HG03439 (cell line): ENCODE measurements around the gene RAP1A.

Experiments
- ATAC-seq: cut with Tn5 transposase; IDR thresholded peaks from one replicate; pipeline ENCODE4 v1.9.1; 2021; ENCODE audit warnings: mild to moderate bottlenecking, moderate library complexity; ENCODE audit not compliant: unreplicated experiment

RAP1A gene

DNA sequence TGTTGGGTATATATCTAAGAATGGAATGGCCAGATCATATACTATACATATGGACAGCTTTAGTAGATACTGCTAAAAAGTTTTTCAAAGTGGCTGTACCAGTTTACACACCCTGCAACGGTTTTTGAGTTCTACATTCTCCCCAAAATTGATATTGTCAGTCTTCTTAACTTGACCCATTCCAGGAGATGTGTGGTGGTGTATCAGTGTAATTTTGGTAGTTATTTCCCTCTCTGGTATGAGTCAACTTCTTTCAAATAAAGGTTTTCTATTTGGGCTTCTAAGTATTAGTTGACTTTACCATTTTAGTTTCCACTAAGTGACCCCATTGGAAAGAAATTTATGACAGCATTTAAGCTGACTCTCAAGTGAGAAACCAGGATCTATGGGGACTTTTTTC is 90.4 kb downstream of the RAP1A start:
- no peak for ATAC-seq

DNA sequence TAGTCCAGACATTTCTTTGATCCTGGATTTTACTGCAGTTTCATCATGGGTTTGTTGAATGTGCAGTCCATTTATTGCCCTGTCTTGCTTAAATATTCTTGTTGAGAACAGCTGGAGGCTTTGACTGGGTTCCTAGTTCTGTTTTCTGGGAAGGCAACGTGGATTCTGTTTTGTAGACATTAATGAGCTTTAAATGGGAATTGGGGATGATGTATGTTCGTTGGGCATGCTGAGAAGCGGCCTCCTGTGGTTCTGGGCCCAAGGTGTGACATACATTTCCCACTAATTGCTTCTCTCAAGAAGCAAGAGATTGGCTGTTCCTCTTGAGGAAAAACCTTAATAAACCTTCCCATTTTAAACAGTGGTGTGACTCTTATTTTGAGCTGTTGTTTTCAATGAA is 96.7 kb downstream of the RAP1A start:
- ATAC-seq, result no peak

DNA sequence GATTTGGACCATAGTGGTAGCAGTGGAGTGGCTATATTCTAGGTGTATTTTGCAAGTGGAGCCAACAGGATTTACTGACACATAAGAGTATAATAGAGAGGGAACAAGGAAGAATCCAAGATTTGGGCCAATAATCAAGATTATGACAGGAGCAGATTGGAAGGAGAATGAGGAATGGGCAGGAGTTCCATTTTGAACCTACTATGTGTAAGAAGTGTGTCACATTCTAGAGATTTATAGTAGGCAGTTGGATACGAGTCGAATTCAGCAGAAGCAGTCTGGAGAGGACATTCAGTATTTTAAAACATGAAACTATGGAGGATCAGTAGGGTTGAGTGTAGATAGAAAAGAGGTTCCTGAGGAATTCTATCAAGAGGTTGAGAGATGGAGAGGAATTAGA is 97.9 kb downstream of the RAP1A start:
- no peak for ATAC-seq

DNA sequence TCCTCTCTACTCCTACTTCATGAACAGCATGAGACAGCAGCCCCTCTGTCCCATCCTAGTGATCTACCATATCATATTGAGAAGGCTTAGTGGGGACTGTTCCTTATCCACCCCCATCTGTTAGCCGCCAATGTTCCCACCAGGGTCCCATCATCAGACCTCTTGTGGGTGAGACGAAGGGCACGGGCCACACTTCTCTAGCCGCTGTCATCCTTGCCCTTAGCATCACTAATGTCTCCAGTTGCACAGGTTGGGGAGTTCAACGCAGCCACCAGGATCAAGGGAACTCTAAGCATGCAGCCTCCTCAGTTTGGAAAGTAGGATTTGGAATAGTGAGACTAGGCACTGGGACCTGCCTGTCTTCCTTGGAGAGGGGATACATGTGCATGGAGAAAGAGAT is 99.5 kb downstream of the RAP1A start:
- no peak for ATAC-seq

DNA sequence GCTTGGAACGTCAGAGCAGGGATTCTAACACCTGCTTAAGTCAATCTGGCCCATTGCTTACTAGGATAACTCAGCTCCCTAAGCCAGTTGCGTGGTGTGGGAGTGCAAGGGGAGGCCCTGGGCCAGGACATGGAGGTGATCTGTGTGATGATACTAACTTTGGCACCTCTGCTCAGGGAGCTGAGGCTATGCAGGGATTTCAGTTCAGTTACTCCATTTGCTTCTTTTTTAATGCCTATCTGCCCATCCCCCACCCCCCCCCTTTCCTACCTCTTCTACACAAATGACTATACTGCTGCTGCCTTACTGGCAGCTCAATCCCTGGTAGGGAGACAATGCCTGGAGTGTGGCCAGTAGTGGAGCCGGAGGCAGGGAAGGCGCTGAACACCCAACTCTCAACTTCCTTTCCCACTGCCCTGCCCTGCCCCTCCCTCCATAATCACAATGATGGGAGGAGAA is 100.1 kb downstream of the RAP1A start:
- no peak for ATAC-seq

DNA sequence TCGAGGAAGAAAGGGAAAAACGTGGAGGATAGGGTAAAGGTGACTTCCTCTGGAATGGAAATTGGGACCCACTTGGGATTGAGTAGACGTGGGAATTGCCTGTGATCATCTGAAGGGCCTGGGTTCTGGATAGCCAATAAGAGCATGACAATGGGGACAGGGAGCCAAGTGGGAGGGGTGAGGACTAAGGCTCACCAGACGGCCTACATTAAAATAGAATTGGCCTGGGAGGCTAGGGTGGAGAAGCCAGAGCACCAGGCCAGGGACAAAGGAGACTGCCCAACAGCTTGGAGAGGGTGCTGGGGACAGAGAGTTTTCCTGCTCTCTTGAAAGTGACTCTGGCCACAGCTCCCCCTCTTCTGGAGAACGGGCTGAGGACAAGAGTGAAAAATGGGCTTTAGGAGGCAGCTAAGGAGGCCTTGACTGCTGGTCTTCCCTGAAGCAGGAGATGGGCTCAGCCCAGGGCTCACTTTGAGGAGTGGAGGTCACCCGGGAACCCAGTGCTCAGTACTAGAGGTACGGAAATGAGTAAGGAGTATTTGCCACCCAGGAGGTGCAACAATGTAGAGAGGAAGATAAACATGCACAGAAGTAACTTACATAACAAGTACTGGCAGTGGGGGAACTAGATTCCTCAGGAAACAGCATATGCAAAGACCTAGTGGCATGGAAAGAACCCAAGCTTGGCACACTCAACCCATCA is 100.8 kb downstream of the RAP1A start:
- ATAC-seq, result no peak

DNA sequence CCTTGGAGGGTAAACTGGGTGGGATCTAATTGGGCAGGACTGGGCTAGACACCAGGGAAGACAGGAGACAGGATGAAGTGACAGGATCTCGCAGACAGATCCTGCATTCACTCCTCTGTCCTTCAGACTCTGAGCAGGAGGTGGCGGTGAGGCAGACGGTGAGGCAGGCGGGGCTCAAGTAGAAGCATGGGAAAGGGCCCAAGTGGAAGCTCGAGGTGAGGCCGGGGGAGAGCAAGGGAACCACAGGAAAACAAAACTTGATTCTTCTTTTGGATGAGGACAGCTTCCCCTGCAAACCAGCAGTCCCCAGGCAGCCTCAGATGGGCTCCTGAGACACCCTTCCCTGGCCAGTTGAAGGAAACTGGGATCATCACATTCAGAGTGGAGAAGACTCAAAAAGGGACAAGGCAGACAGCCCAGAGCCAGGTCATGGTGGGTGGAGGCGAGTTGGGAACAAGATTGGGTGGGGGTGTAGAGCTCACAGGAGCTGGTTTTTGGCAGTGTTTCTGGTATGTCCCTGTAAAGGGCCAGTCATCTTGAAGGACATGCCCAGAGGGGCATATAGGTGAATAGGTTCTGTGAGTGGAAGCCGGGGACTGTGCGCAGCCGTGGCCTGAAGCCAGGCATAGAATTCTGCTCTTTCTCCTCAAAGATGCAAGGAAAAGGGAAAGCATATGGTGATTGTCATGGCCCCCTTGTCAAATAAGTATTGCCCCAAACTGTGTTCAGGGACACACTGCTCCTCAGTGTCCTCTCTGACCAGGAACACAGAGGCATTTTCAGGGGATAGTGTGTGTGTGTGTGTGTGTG is 101.6 kb downstream of the RAP1A start:
- ATAC-seq, result no peak

DNA sequence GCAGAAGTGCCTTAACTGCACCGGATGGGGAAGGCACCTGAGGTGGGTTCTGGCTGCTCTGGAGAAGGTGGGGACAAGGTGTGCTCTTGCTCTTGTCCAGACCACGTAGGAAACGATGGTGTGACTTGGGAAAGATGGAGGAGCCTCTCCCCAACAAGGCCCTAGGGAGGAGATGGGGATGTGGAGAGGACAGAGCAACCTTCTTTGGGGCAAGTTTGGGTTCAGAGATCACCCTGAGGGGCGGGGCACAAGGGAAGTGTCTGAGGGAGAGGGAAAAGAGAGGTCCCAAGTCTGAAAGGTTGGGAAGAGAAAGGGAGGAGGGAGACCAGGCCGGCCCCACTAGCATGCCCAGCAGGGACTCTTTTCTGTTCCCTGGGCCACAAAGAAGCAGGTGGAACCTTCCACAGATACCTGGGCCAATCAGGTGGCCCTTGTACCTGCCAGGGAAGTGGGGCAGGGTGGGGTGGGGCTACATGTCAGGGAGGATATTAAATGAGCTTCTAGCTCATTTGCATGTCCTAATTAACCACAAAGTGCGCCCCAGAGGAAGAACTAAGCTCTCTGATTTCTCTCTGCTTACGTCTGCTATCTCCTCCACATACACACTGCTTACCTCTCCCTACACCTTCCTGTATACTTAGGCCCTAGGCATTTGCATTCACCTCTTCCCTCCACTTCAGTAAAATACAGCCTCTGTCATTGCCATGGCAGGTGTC is 103.7 kb downstream of the RAP1A start:
- ATAC-seq, result no peak

DNA sequence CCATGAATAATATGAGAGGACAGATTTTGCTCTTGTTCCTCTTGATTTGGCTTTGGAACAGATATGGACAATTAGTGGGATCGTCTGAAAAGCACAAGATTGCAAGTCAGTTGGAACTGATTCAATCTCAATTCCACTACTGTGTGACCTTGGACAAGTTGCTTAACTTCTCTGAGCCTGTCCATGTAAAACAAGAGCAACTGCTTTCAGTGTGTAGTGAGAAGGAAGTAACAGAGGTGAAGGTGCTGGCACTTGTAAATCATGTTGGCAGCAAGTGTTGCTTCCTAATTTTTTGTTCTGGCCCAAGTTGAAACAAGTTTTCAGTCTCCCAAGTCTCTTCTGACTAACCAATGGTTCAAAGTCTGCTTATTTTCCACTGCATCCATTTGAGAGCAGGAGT is 104.3 kb downstream of the RAP1A start:
- ATAC-seq, result no peak

DNA sequence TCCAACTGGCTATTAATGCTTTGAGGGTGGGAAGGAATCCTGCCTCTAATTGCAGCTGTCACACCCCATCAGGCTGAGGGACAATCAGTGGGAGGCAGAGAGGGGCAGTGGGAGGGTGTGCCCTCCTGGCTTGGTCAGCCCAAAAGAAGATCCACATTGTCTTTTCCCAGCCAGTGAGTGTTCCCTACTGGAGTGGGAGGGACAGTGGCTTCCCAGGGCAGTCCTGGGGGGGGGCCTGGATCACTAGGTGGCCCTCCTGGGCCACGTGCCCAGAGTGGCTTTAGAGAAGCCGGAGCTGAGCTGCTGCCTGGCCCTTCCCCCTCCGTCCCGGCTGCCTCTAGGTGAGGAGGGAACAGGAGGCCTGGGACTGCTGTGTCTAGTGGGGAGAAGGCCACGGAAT is 105.6 kb downstream of the RAP1A start:
- ATAC-seq, result no peak

DNA sequence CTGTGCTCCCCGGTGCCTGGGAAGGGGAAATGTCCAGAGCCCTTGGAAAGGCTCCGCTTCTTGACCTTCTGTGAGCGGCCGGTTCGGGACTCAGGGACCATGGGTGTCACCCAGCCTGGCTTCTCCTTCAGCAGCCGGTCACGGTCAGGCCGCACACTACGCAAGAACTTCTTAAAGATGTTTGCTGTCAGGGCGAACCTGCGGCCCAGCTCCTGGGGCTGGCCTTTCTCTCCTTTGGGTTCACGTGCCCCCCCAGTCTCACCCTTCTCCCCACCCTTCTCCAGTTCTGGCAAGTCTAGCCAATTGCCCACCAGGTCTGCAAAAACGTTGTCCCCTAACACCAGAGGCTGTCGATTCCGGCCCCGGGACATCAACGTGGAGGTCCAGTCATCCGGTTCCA is 107.5 kb downstream of the RAP1A start:
- ATAC-seq, result no peak

DNA sequence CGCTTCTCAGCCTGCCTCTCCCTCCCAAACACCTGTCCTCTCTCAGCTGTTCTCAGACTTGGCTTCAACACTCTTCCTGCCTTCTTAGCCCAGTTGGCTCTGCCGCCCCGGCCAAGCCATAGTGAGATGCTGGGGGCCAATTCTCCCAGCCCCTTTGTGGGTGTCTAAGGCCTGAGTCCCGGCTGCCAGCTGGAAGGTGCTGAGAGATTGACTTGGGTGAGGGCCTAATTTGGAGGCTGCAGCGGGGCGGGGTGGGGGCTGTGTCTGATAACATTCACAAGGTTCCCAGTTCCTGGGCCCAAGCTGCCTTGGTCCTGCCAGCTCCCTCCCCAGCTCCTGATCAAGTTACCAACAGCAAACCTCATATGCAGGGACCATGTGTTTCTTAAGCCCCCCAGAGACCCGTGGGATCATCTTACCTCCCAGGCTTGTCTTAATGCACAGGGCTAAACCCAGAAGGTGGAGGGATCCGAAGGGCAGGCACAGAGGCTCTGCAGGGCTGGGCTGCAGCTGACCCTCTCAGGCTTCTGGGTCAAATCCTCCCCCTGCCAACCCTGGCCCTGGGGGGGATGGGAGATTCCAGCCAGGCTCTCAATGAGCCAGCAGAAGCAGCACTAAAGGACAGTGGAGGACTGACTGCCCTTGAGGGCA is 109.8 kb downstream of the RAP1A start:
- ATAC-seq, result no peak

DNA sequence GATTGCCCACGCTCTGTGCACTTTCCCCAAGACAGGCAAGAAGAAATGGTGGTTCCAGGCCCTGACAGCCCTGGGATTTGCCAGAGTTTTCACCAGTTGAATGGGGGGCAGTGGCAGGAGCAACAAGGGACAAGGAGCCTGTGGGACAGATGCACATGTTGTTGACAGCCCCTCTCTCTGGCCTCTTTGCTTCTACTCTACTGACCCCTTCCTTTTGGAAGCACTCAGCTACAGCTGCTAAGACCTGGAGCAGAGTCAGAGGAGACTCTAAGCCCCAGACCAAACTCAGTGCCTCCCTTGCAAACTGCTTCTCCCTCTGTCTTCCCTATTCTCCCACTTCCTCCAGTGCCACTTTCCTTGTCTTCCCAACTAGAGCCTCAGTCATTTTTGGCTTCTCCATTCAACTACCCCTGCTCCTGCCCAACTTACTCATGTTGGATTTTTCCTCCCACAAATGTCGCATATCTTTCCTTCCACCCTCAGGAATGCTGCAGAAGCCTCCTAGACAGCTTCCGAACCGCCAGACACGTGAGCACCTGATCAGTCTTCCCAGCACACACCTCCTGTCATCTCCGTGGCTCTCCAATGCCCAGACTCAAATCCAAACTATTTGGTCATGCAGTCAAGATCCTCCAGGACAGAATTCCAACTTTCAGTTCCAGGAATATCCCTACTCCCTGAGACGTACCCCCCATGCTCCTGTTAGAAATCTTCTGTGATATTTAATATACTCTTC is 110.5 kb downstream of the RAP1A start:
- ATAC-seq, result no peak

DNA sequence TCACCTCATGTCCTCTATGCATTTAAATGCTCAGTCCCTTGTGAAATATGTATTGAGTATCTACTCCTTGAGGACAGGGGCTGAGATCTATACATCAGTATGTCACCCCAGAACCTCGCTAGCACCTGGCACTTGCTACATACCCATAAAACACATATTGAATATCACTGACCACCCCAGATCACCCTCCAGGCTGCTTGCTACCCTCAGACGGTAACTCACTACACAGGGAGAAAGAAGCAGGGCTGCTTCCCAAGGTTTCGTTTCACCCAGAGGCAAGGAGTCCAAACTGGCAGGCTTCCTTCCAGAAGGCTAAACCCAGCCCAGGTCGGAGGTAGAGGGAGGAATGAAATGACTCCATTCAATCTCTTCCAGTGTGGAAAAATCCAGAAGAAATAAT is 111.1 kb downstream of the RAP1A start:
- no peak for ATAC-seq

DNA sequence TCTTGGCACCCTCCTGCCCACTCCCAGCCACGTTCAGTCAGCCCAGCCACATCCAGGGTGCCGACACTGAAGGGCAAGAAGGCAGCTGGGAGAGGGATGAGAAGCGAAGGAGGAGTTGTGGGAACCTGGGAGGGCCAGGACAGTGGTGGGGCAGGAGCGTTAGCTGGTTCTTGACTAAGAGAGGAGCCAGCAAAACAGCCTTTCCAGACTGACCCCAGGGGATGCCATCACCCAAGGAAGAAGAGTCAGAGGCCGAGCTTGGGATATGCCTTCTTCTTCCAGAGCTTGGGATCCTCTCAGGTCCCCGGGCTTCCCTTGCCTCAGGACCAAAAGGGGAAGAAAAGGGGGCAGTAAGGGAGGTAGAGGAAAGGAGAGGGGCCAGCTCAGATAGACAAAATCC is 112.4 kb downstream of the RAP1A start:
- no peak for ATAC-seq

DNA sequence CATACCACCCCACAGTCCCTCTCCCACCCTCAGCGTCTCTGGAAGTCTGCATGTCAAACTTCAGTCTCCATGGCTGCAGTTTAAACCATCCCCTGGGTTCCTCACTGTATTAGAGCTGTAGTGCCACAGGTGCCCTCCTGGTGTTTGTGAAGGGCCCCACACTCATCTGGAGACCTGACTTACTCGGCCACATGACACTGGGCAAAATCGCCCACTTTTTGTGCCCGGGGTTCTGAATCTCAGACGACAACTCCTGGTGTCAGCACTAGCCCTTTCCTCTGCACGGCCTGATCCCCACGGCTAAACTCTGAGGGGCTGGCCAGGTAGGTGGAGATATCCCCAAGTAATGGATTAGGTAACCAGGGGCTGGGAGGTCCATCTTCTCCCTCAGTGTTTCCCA is 113.1 kb downstream of the RAP1A start:
- no peak for ATAC-seq

DNA sequence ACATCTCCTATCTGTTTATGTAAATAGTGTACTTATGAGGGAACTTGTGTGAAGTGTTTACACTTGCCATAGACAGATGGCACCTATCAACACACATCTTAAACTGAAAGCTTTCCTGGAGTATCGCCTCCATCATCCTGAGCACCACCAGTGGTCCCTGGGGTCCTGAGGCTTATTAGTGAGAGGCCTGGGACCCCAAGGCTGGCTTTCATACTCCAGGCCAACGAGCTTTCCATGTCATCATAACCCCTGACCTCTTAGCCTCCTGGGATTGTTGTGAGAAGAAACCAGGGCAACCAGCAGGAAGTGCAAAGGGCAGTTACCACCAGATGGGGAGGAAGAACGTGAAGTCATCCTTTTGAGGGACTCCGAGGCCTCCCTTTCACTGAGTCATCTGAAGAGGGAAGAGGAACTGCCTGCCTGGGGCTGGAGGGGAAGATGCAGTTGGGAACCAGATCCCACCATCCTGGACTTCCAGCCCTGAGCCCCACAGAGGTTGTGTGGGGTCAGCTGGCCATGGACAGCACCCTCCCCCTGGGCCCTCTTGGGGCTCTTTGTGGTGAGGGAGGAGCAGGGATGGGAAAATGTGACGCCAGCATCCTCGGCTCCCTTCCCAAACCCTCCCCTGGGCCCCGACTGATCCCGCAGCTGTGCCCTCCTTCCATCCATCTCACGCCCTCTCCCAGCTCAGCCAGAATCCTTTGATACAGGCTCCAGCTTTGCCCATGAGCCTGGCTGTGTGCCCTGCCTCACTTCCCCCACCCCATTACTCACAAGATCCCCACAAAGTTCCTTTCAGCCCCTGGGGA is 113.8 kb downstream of the RAP1A start:
- ATAC-seq, result no peak

DNA sequence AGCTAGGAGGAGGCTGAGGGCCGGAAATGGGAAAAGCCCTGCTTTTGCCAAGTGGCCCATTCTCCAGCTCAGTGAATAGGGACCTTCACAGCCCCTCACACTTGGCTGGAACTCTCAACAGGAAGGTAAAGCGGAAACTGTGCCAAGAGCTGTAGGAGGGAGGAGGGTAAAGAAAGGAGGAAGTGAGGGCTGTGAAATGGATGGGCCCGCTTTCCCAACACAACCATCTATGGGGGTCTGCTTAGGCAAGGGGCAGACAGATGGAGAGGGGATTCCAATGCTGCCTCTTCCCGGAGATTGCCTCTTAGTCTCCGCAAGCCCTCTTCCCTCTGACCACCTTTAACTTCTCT is 114.4 kb downstream of the RAP1A start:
- ATAC-seq, result no peak

DNA sequence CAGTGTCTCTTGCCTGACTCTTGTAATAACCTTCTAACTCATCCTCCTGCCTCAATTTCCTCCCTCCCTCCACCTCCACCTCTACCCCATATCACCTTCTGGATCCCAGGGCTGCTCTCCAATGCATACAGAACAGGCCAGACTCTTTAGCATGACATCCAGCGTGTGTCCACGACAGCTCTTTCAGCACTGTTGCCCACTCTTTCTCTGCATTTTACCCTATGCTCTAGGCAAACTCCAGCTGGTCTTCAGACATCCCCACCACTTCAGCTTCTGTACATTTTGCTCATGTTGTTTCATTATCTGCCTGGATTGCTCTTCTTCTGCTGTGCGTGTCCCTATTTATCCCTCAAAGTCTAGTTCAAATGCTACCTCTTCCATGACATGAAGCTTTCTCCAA is 114.8 kb downstream of the RAP1A start:
- no peak for ATAC-seq

DNA sequence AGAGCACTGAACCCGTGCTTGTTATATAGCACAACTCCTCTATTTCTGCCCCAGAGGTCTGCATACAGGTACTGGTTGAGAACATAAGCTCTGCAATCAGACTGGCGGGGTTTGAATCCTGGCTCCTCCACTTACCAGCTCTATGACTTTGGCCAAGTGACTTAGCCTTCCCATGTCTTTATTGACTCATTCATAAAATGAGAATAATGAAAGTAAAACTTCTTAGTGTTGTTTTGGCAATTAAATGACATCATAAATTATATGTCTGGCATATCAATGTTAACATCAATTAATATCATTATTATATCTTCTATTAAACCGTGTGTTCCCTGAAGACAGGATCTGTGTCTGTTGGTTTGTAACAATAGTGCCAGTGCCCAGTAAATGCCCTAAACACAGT is 115.3 kb downstream of the RAP1A start:
- ATAC-seq, result no peak
